GM19238 (cell line): ENCODE measurements around the gene SRPX2.
A peak's percentile ranks its signal among the peaks of the same experiment; 100 is the strongest.

ENCODE experiments used
- DNase-seq: peaks from one replicate; pipeline ENCODE4 v3.0.0; 2011; ENCODE audit warnings: low spot score; ENCODE audit not compliant: insufficient read length

The SRPX2 gene

GRCh38 chrX:100650841-100651240 lies 6.8 kb downstream of the SRPX2 start:
- no peak for DNase-seq

- DNase-seq: no peak
Observed at GRCh38 chrX:100652266-100652665, 8.3 kb downstream of the SRPX2 start.

- no peak for DNase-seq
Observed at GRCh38 chrX:100654261-100654660, 10.3 kb downstream of the SRPX2 start.

- no peak for DNase-seq
Observed at GRCh38 chrX:100658941-100659381, 15.0 kb downstream of the SRPX2 start.

- DNase-seq: no peak
Observed at GRCh38 chrX:100659431-100660137, 15.6 kb downstream of the SRPX2 start.

GRCh38 chrX:100662170-100662569 lies 18.2 kb downstream of the SRPX2 start:
- DNase-seq: no peak

- no peak for DNase-seq
Observed at GRCh38 chrX:100662796-100663195, 18.8 kb downstream of the SRPX2 start.

GRCh38 chrX:100663642-100664041 lies 19.6 kb downstream of the SRPX2 start:
- DNase-seq: no peak

- DNase-seq: no peak
Observed at GRCh38 chrX:100672966-100673365, 29.0 kb downstream of the SRPX2 start.

GRCh38 chrX:100673397-100673953 lies 29.5 kb downstream of the SRPX2 start:
- no peak for DNase-seq

GRCh38 chrX:100674705-100675104 lies 30.7 kb downstream of the SRPX2 start:
- DNase-seq: no peak

GRCh38 chrX:100677611-100678181 lies 33.7 kb downstream of the SRPX2 start:
- DNase-seq: no peak

GRCh38 chrX:100680756-100681155 lies 36.8 kb downstream of the SRPX2 start:
- no peak for DNase-seq

GRCh38 chrX:100681599-100681998 lies 37.6 kb downstream of the SRPX2 start:
- no peak for DNase-seq

GRCh38 chrX:100682939-100683338 lies 38.9 kb downstream of the SRPX2 start:
- no peak for DNase-seq

GRCh38 chrX:100685284-100685996 lies 41.4 kb downstream of the SRPX2 start:
- peak; percentile 42 for DNase-seq

- no peak for DNase-seq
Observed at GRCh38 chrX:100685997-100686305, 42.0 kb downstream of the SRPX2 start.

GRCh38 chrX:100687128-100687527 lies 43.1 kb downstream of the SRPX2 start:
- DNase-seq: no peak

GRCh38 chrX:100687546-100687945 lies 43.5 kb downstream of the SRPX2 start:
- no peak for DNase-seq

- DNase-seq: no peak
Observed at GRCh38 chrX:100695302-100695701, 51.3 kb downstream of the SRPX2 start.

GRCh38 chrX:100695991-100696390 lies 52.0 kb downstream of the SRPX2 start:
- no peak for DNase-seq

- DNase-seq: no peak
Observed at GRCh38 chrX:100696699-100697351, 52.8 kb downstream of the SRPX2 start.
